Measurements from ENCODE around the gene RPL39. TPM values are rescaled to one million over a fixed set of nuclear protein-coding genes. Genes with fewer than 3 reads are reported as not detected.

Gene RPL39
- total and polyA plus RNA-seq, 2 of the 8 experiments (the other 6 are each of a cell fraction or from before 2014, with no cell fraction given), result 1,942 to 2,394 TPM

- H3K56ac ChIP-seq (replicated peaks; ENCODE audit: insufficient read length, low read depth, low read length), result no peak overlapping the region
- no peaks in the 10 kb centered on the region for H3K36me3 ChIP-seq (ENCODE audit: control insufficient read depth in 2 of 4, insufficient read depth in 4 of 4, low read length in 3 of 4)
- no peak overlapping the region for H2BK120ac ChIP-seq (replicated peaks; ENCODE audit: low read depth, low read length)
- no peak overlapping the region; the same call in 1 of the 2 replicates for H2BK20ac ChIP-seq (ENCODE audit: low read length)
- H2AK5ac ChIP-seq (ENCODE audit: low read depth, low read length), result no peak overlapping the region
- peak overlapping the region; percentile 11; the same call in 1 of the 2 replicates for H4K8ac ChIP-seq (ENCODE audit: extremely low read depth, insufficient read depth, low read length)
- peak overlapping the region; percentile 81 for H4K91ac ChIP-seq (replicated peaks; ENCODE audit: insufficient read length, low read length)
- no peak for DNase-seq (ENCODE audit: low read depth in 1 of 2, low spot score in 2 of 2)
- H3K27ac ChIP-seq (ENCODE audit: low read depth, low read length), result peak overlapping the region; percentile 63; the same call in 1 of the 2 replicates
- no peak overlapping the region for H2BK5ac ChIP-seq (ENCODE audit: low read depth, low read length)
- peak overlapping the region; percentile 30 to 71 (median 50) for H3K4me3 ChIP-seq (ENCODE audit: extremely low read depth in 1 of 4, insufficient read depth in 2 of 4, low read depth in 3 of 4, low read length in 4 of 4)
- H3K14ac ChIP-seq (ENCODE audit: insufficient read length), result peak overlapping the region; percentile 48
- peak overlapping the region; percentile 87 to 92 for H3K4me2 ChIP-seq (ENCODE audit: insufficient read depth in 1 of 2, low read depth in 2 of 2, low read length in 2 of 2)
- no peak for FAIRE-seq
- peak overlapping the region; percentile 53 for H3K4ac ChIP-seq (replicated peaks; ENCODE audit: insufficient read length, low read depth, low read length)
- 0 out of 2 replicates have a peak overlapping the region, but pooled peaks have one; percentile 50 for H2BK12ac ChIP-seq (ENCODE audit: low read depth, low read length)
- ChIA-PET POLR2A (ENCODE audit: partially characterized antibody) (interaction anchor here (0.9 to 4.4 kb wide), 14 partner anchors 12 to 289 kb away, joined by 3 to 48 read pairs (median 6); partner anchors contain the start of genes RPL39, SEPTIN6, SLC25A5 and UBE2A), CTCF (ENCODE audit: partially characterized antibody) (interaction anchor here (0.9 to 4.5 kb wide), 16 partner anchors 12 to 270 kb away, joined by 3 to 33 read pairs (median 5); partner anchors contain the start of genes RPL39 and SEPTIN6)
- peaks cover 17% of the 10 kb centered on the region; the same call in 1 of the 2 replicates for H3K23me2 ChIP-seq (ENCODE audit: low read depth, low read length)
- H3K79me2 ChIP-seq (ENCODE audit: control insufficient read depth in 1 of 2, insufficient read depth in 2 of 2, low read length in 2 of 2), result no peaks in the 10 kb centered on the region
- no peaks in the 10 kb centered on the region for H3K79me1 ChIP-seq (ENCODE audit: low read depth, low read length)
- peaks cover 4 to 21% (median 14%) of the 10 kb centered on the region in 4 experiments for H3K4me1 ChIP-seq (replicated peaks in 1 of 4; ENCODE audit: control insufficient read depth in 3 of 4, insufficient read depth in 4 of 4, low read length in 3 of 4)
- H3K27me3 ChIP-seq (replicated peaks in 1 of 4; ENCODE audit: control insufficient read depth in 3 of 4, extremely low read depth in 1 of 4, insufficient read depth in 3 of 4, low read length in 3 of 4), result peaks cover 0 to 13% (median 5%) of the 10 kb centered on the region in 4 experiments; a peak in 5 of 7 replicates
- H3K23ac ChIP-seq (ENCODE audit: insufficient read length), result no peak overlapping the region
- peak overlapping the region; percentile 93 for H3K18ac ChIP-seq (ENCODE audit: extremely low read depth, low read length)
- no peaks in the 10 kb centered on the region for H4K20me1 ChIP-seq (replicated peaks in 1 of 2; ENCODE audit: control insufficient read depth in 1 of 2, insufficient read depth in 2 of 2, low read length in 2 of 2)
- peak overlapping the region; percentile 60 for H4K5ac ChIP-seq (ENCODE audit: insufficient read length, low read depth, low read length)
- H3K9me3 ChIP-seq (ENCODE audit: insufficient read depth in 2 of 2, low read depth in 1 of 2, low read length in 1 of 2), result no peaks in the 10 kb centered on the region
- 0% methylated on average over 7 of the region's 12 CpGs; no CpG with 5 or more reads in 1 of the 2 experiments for WGBS, 2 experiments (ENCODE audit: extremely low coverage in 1 of 2, insufficient coverage in 1 of 2, insufficient read length in 1 of 2, insufficient replicate concordance in 2 of 2, low coverage in 1 of 2, low lambda C conversion rate in 2 of 2, missing lambda C conversion rate in 1 of 2)
- no peak overlapping the region; the same call in 1 of the 2 replicates for H2AFZ ChIP-seq (ENCODE audit: low read length)
- TF ChIP-seq GTF2F1 (IDR thresholded peaks at IDR 0.05; ENCODE audit: borderline replicate concordance, low read depth, low read length), result no peak
- no peak for TF ChIP-seq POLR2AphosphoS5 (IDR thresholded peaks at IDR 0.05; ENCODE audit: low read depth, low read length)
- peak overlapping the region in 2 of 4 experiments; percentile 26 to 59; a peak in 4 of 7 replicates for H3K9ac ChIP-seq (replicated peaks in 1 of 4; ENCODE audit: extremely low read depth in 1 of 4, low read depth in 3 of 4, low read length in 3 of 4)
- H2BK15ac ChIP-seq (ENCODE audit: low read length), result no peak overlapping the region
Observed at GRCh38 chrX:119757646-119757978, 33.8 kb downstream of the RPL39 start.
